UCSD-AML1 (cell line): Measurements from ENCODE around the gene VCL.
A peak's percentile ranks its signal among the peaks of the same experiment; 100 is the strongest.
"Not testable (repeated sequence)": the region's sequence is repeated elsewhere in the genome, so short reads cannot be mapped to it uniquely, and the experiment has no call there.

Experiments used
- DNase-seq: peaks from one replicate; lab custom pipeline; 2025; ENCODE audit not compliant: unreplicated experiment; lab: John Stamatoyannopoulos, UW

The VCL gene

DNA sequence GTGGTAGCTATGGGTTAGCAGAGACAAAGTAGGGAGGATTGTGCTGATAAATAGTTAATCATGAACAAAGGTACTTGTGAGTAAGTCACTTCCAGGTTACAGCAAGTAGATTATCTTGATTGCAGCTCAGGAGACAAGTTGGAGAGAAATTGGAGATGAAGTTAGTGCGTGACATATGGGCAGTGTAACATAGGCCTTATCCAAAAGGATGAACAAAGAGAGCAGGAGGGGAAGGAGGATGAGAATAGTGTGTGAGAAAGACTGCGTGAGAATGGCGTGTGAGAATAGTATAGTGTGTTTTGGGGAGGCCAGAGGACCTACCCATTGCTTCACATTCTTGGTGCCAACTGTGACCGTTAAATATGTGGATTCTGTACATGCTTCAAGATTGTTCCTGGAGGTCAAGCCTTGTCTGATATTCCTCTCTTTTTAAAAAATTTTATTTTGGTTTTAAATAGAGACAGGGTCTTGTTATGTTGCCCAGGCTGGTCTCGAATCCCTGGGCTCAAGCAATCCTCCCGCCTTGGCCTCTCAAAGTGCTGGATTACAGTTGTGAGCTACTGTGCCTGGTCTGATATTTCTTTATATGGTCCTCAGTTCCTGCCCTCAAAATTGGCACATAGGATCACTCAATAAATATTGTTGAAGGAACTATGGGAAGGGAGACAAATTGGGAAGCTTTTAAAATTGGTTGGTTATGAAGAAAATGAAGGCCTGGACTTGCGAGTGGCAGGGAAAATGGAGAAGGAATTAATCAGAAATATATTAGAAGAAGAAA is 3.2 kb downstream of the VCL start:
- no peak for DNase-seq

DNA sequence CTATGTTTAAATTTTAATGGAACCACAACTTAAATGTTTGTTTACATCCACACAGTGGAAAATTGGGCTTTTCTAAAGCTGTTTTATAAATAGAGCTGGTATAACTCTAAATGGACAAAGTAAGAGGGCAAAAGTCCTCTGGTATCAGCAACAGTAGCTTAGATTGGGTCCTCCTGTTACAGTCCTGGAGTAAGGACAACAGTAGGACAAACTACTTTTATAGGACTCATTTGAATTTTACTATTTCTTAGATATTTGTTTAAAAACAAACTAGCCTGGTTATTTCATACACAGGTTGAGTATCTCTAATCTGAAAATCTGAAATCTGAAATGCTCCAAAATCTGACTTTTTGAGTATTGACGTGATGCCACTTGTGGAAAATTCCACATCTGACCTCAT is 8.4 kb downstream of the VCL start:
- no peak for DNase-seq

DNA sequence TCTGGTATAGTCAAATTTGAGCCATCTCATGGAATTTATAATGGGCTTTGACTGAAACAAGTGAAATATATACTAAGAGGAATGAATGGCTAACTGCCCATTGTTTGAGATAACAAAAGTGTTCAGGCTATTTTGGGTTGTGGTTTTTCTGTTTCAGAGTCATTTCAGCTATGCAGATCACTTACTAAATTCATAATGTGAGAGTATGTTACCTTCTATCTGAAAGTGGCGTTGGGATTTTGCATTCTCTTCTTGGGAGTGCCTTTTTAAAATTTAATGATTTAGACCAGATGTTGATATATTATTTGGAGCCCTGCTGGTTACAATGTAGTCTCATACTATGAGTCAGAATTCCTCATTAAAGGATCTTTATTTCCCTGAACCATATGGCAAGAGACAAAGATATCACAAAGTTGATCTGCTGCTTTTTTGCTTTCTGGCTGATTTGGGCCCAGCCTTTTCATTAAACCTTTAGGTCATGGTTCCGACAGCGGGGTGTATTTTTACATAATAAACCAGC is 10.4 kb downstream of the VCL start:
- no peak for DNase-seq

DNA sequence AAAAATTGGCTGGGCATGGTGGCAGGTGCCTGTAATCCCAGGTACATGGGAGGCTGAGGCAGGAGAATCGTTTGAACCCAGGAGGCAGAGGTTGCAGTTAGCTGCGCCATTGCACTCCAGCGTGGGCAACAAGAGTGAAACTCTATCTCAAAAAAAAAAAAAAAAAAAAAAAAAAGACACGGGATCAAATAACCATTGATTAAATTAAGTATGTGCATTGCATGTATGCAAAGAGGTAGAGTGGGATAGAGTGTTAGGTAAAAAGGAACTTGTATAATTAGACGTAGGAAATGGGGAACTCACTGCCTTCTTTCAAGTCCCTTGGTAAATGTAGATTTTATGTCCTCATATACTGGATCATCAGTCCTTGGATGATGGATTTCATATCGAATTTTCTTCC is 13.1 kb downstream of the VCL start:
- DNase-seq, result no peak

DNA sequence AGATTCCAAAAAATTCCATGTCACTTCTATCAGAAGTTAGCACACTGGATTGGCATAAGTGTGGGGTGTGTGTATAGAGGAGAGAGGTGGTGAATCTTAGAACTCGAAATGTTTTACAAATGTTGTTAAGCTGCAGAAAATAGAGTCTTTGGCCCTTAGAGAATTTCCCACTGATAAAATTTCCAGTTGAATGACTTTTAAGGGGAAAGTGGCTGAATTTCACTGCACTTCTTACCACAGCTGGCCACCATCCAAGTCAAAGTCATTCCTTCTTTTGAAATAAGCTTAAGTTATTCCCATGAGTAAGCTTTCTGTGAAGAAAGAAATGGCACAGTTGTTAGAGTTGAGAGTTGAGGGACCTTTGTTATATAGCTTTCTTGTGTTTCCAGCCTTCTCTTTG is 13.9 kb downstream of the VCL start:
- no peak for DNase-seq

DNA sequence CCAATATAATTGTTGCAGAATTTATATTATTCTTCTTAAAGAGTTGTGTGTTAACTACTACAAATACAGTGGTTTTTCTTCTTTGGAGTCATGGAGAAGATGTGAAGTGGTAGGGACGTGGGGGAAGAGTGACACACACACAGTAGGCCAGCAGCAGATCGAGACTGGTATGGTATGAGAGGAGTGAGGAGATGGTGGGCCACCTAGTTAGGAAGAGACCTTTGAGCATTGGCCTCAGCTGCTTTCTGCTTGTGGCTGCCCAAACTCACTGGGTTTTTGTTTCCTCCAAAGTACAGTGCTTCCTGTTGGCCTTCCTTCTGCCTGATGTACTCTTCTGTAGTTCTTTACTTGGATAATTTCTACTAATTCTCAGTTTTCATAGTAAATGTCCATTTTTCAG is 14.6 kb downstream of the VCL start:
- DNase-seq, result peak; percentile 23

DNA sequence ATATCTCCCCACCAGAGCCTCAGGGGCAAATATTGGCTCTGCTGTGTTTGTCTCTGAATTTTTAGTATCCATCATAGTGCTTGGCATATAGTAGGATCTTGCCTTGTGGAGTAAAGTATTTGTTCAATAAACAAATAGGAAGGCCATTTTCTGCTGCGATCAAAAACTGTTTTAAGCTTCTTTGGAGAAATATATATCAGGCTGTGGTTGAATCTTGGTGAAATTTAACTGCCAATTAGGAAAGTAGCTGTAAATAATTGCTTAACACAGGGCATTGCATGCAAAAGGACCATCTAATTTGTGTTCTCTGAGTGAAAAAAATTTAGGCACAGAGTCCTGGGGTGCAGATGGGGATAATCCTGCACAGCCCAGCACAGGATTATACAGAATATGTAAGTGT is 15.1 kb downstream of the VCL start:
- DNase-seq, result no peak

DNA sequence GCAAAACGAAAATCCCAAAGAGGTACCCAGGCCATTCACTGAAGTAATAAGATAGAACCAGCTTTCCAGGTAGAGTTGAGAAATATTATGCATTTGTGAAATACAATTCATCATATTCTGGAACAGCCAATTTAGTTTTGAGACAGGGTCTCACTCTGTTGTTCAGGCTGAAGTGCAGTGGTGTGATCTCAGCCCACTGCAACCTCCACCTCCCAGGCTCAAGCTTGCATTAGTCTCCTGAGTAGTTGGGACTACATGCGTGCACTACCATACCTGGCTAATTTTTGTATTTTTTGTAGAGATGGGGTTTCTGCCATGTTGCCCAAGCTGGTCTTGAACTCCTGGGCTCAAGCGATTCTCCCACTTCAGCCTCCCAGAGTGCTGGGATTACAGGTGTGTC is 16.7 kb downstream of the VCL start:
- DNase-seq, result not testable (repeated sequence)

DNA sequence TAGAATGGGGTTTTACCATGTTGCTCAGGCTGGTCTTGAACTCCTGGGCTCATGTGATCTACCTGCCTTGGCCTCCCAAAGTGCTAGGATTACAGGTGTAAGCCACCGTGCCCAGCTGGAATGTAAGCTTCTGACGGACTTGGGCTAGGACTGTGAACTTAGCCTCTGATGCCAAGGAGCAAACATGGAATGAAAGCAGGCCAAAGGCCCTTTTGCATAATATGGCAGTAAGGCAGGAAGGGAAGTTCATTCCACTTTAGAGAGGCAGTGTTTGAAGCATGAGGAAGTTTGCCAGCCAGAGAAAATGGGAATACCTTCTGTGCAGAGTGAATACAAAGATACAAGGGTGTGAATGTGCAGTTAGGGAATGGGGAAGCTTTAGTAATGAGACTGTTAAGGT is 20.3 kb downstream of the VCL start:
- no peak for DNase-seq

DNA sequence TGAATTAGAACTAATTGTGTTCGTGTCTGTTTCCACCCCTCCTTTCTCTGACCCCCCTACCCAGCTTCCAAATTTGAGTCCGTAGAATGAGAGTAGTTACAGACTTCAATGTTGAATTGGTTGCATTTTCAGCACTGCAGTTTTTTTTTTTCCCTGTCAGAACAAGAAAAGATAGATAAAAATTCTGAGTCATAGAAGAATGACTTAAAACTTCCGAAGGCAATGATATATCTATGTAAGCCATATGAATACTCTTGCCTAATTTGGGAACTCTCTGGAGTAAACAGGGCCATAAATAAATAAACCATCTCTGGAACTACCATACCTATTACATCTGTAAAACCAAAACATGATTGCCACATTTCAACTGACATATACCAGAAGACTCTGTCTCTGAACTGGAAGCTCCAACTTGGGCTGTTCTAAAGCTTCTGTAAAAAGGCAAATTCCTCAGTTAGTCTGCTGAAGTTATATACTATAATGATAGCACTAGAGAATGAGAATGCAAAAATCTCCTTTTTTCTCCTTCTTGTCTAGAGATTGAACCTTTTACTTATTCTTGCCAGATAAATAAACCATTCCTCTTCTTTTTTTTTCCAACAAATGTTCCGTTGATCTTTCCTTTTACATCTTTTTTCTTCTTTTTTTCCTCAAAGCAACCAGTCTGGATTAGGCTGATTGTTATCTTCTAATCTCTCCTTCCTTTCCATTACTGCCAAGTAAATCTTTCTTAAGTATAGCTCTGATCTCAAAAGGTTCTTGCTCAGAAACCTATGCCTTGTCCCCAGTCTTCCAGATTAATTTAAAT is 23.5 kb downstream of the VCL start:
- no peak for DNase-seq

DNA sequence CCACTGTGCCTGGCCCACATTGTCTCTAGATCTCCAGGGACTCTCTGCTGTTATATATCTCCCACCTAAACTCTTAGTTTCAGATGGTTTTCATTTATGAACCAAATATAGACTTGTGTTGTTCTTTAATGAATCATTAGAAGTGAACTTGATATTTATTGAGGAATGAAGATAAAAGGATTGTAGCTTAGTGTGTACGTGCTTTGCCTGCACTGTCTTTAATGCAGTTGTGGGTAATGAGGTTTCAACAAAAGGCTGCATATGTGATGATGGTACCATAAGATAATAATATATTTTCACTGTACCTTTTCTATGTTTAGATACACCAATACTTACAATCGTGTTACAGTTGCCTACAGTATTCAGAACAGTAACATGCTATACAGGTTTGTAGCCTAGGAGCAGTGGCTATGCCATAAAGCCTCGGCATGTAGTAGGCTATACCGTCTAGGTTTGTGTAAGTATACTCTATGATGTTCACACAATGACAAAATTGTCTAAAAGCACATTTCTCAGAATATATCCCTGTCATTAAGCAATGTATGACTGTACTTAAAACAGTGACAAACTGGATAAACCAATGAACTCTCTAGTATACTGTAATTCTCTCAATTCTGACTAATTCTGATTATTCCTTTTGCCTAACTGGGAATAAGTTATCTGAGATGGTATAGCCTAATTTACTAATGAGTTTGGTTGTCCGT is 25.2 kb downstream of the VCL start:
- DNase-seq, result no peak

DNA sequence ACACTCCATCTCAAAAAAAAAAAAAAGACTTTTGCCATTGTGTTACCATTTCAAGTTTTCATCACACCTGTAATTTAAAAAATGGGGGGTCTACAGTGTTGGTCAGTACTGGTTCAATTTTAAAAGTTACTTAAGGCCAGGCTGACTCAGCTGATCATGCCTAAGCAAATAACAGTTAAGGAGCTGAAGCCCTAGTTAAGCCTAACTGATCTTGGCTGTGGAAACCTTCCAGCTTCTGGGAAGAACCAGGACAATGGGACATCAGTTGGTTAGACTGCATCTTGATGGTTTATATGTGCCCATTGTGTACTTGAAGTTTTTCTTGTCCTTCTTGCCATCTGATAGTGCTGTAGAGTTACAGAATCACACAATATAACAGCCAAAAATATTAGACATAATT is 26.7 kb downstream of the VCL start:
- no peak for DNase-seq

DNA sequence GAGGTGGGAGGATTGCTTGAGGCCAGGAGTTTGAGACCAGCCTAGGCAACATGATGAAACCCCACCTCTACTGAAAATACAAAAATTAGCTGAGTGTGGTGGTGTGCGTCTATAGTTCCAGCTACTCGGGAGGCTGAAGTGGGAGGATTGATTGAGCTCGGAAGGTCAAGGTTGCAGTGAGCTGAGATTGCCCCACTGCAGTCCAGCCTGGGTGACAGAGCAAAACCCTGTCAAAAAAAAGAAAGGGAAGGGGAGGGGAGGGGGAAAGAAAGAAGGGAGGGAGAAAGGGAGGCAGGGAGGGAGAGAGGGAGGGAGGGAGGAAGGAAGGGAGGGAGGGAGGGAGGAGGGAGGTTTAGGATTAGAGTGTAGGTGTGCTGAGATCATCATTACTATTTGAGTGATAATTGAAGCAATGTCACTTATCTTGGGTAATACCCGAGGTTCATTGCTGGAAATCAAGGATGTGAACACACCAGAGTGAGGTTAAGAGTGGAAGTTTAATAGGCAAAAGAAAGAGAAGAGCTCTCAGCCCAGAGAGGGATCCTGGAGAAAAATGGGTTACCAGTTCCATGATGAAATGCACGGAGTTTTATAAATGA is 27.6 kb downstream of the VCL start:
- no peak for DNase-seq

DNA sequence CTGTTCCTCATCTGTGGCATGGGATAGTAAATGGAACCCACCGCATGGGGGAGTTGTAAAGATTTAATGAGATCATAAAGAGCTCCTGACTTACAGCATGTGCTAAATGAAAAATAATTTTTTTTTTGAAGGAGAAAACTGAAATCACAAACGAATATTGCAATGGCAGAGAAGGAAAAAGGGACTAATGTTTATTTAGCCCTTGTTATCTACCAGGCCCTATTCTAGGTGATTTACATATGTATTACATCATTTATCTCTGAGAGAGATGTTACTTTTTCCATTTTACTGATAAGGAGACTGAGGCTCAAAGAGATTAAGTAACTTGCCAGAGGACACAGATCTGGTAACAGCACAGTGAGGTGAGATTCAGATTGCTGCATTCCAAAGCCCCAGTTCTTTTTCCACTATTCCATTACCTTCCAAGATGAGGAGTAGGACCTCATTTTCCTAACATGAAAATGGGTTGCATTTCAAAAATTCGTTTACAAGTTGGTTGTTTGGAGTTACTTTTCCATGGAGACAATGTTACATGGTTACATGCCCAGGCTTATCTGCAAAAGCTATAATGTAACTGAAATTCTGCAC is 28.6 kb downstream of the VCL start:
- DNase-seq, result no peak

DNA sequence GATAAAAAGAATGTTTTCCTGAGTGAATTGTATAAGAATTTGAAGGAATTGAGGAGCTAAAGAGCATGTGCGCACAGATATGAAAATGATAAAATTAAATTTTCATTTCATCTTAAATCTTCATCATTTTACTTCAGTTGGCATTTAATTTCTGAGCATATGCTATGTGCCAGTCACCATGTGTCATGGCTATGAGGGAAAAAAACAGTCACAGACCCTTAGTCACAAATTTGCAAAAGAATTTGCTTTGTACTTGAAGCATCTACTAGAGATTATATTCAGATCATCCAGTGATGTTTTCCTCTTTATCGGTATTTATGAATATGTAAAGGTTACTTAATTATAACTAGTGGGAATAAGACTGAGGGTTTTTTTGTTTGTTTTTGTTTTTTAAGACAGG is 29.8 kb downstream of the VCL start:
- no peak for DNase-seq

DNA sequence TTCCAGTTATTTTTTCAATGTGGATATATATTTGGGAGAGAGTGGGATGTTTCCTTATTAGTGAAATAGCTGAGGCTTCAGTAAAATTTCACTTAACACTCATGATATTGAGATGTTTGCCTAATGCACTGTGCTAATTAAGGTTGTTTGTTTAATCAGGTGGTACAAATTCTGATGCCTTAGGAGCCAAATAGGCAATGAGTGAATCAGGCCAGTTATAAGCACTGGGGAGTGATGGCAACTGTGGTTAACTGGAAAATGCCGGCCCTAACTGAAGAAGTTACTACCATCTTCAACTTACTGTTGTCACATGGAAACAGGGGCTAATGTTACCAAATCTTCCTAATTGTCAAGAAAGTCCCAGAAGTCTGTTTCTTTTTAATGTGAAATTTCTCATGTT is 32.0 kb downstream of the VCL start:
- no peak for DNase-seq

DNA sequence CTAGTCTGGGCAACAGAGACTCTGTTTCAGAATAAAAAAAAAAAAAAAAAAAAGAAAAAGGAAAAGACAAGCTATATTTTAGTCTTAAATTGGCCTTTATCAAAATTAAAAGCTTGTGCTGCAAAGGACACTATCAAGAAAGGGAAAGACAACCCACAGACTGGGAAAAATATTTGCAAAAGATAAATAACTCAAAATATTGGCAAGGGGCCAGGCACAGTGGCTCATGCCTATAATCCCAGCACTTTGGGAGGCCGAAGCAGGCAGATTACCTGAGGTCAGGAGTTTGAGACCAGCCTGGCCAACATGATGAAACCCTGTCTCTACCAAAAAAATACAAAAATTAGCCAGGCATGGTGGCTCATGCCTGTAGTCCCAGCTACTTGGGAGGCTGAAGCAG is 34.3 kb downstream of the VCL start:
- DNase-seq, result not testable (repeated sequence)

DNA sequence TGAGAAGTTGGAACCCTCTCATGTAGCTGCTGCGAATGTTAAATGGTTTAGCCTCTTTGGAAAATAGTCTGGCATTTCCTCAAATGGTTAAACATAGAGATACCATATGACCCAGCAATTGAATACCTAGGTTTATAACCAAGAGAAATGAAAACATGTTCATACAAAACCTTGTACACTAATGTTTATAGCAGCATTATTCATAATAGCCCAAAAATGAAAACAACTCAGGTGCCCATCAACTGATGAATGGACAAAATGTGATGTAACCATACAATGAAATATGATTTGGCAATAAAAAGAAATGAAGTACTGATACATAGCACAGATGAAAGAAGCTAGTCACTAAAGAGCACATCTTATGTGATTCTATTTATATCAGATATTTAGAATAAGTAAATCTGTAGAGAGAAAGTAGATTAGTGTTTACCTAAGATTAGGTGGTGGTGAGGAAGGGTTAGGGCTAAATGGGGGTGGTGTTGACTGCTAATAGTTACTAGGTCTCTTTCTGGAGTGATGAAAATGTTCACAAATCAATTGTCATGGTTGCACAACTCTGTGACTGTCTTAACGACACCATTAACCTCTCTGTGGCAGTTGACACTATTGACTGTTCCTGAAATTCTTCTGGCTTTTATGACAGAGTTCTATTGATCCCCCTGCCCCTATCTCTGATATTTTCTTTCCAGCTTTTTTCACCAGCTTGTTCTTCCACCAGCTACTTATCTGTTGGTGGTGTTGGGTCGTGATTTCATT is 35.2 kb downstream of the VCL start:
- DNase-seq, result no peak

DNA sequence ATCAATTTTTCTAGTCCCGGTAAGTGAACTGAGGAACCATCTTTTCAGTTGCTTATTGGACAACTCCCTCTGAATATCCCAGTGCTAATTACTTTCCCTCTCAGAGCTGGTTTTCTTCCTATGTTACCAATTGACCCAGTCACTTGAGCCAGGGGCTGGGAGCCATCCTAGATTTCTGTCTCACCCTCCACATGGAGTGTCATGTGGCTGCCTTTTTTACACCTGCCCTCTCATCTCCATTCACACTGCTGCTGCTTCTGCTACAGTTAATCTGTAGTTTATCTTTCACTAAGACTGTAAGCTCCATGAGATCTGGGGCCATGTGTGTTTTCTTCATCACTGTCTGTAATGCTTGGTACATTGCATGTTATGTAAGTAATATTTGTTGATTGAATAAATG is 35.8 kb downstream of the VCL start:
- no peak for DNase-seq

DNA sequence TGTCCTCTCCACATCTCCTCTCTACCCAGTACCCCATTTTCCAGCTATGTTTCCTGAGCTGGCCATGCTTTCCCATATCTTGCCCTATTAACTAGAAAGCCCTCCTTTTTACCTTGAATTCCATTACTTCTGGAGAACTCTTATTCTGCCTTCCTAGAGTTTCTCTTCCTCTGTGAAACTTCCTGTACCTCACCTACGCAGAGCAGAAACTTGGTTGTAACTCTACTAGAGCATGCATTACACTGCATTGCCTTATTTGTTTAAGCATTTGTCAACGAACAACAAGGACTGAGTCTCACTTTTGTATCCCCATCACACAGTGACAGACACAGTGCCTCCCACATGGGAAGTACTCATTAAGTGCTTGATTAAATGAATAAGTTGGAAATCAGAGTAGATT is 36.4 kb downstream of the VCL start:
- DNase-seq, result no peak
